CD8-positive, alpha-beta memory T cell (primary cell): ENCODE measurements around the gene ASGR2. TPM values are rescaled to one million over a fixed set of nuclear protein-coding genes. Genes with fewer than 3 reads are reported as not detected.
"Not testable (repeated sequence)": the region's sequence is repeated elsewhere in the genome, so short reads cannot be mapped to it uniquely, and the experiment has no call there.

Experiments
- CTCF ChIA-PET: fragments of 350-600 bp; sonication (Branson Sonifier 250); formaldehyde crosslinking; loops from one replicate; lab custom pipeline; 2021; ENCODE audit warnings: antibody characterized with exemption; lab: Charles Lee
- POLR2A ChIA-PET: fragments of 350-600 bp; sonication (Branson Sonifier 250); formaldehyde crosslinking; loops from one replicate; lab custom pipeline; 2021; ENCODE audit warnings: antibody characterized with exemption; lab: Charles Lee
- DNase-seq, 5 donors: peaks; one replicate each; pipeline versions ENCODE4 v3.0.0 to v3.0.0-alpha.2; 2020 to 2022; ENCODE audit warnings: mixed read lengths in 1 of 5
- H3K27ac ChIP-seq: one replicate; pipeline ENCODE4 v1.7.0; 2013; ENCODE audit warnings: low read depth, mild to moderate bottlenecking, low read length, moderate library complexity
- H3K27me3 ChIP-seq: 2 replicates; pipeline ENCODE4 v1.7.0; 2013; ENCODE audit warnings: low read length, mild to moderate bottlenecking; ENCODE audit not compliant: insufficient read depth, poor library complexity, severe bottlenecking
- H3K36me3 ChIP-seq: 2 replicates; pipeline ENCODE4 v1.7.0; 2013; ENCODE audit warnings: mild to moderate bottlenecking, low read length, moderate library complexity; ENCODE audit not compliant: insufficient read depth
- H3K4me1 ChIP-seq: 2 replicates; pipeline ENCODE4 v1.7.0; 2013; ENCODE audit warnings: mild to moderate bottlenecking, low read length, moderate library complexity; ENCODE audit not compliant: insufficient read depth
- H3K4me3 ChIP-seq: 2 replicates; pipeline ENCODE4 v1.7.0; 2013; ENCODE audit warnings: mild to moderate bottlenecking, low read length
- H3K9me3 ChIP-seq: 2 replicates; pipeline ENCODE4 v1.7.0; 2013; ENCODE audit warnings: mild to moderate bottlenecking, low read length
- H3K27ac Mint-ChIP-seq, 8 donors: one replicate each; pipeline ENCODE4 v1.8.0; 2020 to 2021; ENCODE audit warnings: mixed read lengths in 8 of 8, mild to moderate bottlenecking in 6 of 8, inconsistent platforms in 3 of 8, moderate library complexity in 3 of 8
- H3K27me3 Mint-ChIP-seq, 2 donors: one replicate each; pipeline ENCODE4 v1.8.0; 2020 to 2021; ENCODE audit warnings: mixed read lengths in 2 of 2, mild to moderate bottlenecking in 1 of 2, moderate library complexity in 1 of 2
- H3K36me3 Mint-ChIP-seq, 3 donors: one replicate each; pipeline ENCODE4 v1.8.0; 2020 to 2021; ENCODE audit warnings: mixed read lengths in 3 of 3, inconsistent platforms in 1 of 3, mild to moderate bottlenecking in 1 of 3
- H3K4me1 Mint-ChIP-seq, 3 donors: one replicate each; pipeline ENCODE4 v1.8.0; 2020 to 2021; ENCODE audit warnings: mixed read lengths in 3 of 3, inconsistent platforms in 1 of 3, mild to moderate bottlenecking in 1 of 3
- H3K4me3 Mint-ChIP-seq, 7 donors: one replicate each; pipeline ENCODE4 v1.8.0; 2020 to 2021; ENCODE audit warnings: mixed read lengths in 7 of 7, mild to moderate bottlenecking in 6 of 7, moderate library complexity in 4 of 7, inconsistent platforms in 2 of 7
- H3K9me3 Mint-ChIP-seq, 5 donors: one replicate each; pipeline ENCODE4 v1.8.0; 2020 to 2022; ENCODE audit warnings: mixed read lengths in 5 of 5, mild to moderate bottlenecking in 3 of 5, moderate library complexity in 2 of 5, inconsistent platforms in 1 of 5
- polyA plus RNA-seq: library from polyadenylated mRNA; unstranded; fragments of 300-500 nt; fragmentation: Illumina TruSeq; gene quantifications from one replicate; pipeline ENCODE4 v1.2.3, GENCODE V29; 2021
- total RNA-seq, 2 experiments: library from RNA; stranded (reverse); gene quantifications; one replicate each; pipeline ENCODE4 v1.2.3, GENCODE V29; 2021

ASGR2 gene
- total and polyA plus RNA-seq, 3 experiments from 2014 or later: not detected

GRCh38 chr17:7122381-7122780 is 7.8 kb upstream of the ASGR2 start:
- H3K27ac ChIP-seq: no peak overlapping the region
- POLR2A ChIA-PET: no interaction called here
- H3K9me3 ChIP-seq: no peaks in the 10 kb centered on the region
- no peaks in the 10 kb centered on the region for H3K4me1 ChIP-seq
- H3K27me3 ChIP-seq: no peaks in the 10 kb centered on the region
- H3K4me3 Mint-ChIP-seq: no peak overlapping the region
- CTCF ChIA-PET: no interaction called here
- no peaks in the 10 kb centered on the region for H3K9me3 Mint-ChIP-seq
- no peak for DNase-seq
- no peaks in the 10 kb centered on the region for H3K36me3 ChIP-seq
- no peaks in the 10 kb centered on the region for H3K4me1 Mint-ChIP-seq
- H3K4me3 ChIP-seq: no peak overlapping the region
- H3K27me3 Mint-ChIP-seq: peaks cover 14 to 33% of the 10 kb centered on the region in 2 donors
- H3K27ac Mint-ChIP-seq: no peak overlapping the region
- H3K36me3 Mint-ChIP-seq: no peaks in the 10 kb centered on the region

GRCh38 chr17:7120635-7121034 is 6.0 kb upstream of the ASGR2 start:
- H3K27me3 ChIP-seq, DNase-seq, H3K27ac Mint-ChIP-seq, H3K36me3 Mint-ChIP-seq, H3K9me3 ChIP-seq, H3K4me3 Mint-ChIP-seq, H3K27ac ChIP-seq, H3K9me3 Mint-ChIP-seq, H3K4me1 Mint-ChIP-seq, H3K4me3 ChIP-seq, H3K36me3 ChIP-seq, CTCF ChIA-PET, H3K4me1 ChIP-seq, POLR2A ChIA-PET: not testable (repeated sequence)
- peaks cover 11 to 33% of the 10 kb centered on the region in 2 donors for H3K27me3 Mint-ChIP-seq

GRCh38 chr17:7120123-7120522 is 5.5 kb upstream of the ASGR2 start:
- no peaks in the 10 kb centered on the region for H3K36me3 ChIP-seq
- H3K9me3 ChIP-seq: no peaks in the 10 kb centered on the region
- H3K27me3 ChIP-seq: no peaks in the 10 kb centered on the region
- Mint-ChIP-seq H3K9me3 (no peaks in the 10 kb centered on the region), H3K4me1 (no peaks in the 10 kb centered on the region), H3K27ac (no peak overlapping the region), H3K27me3 (peaks cover 9 to 33% of the 10 kb centered on the region in 2 donors), H3K36me3 (no peaks in the 10 kb centered on the region), H3K4me3 (no peak overlapping the region)
- ChIA-PET CTCF (no interaction called here), POLR2A (no interaction called here)
- DNase-seq: no peak
- no peak overlapping the region for H3K27ac ChIP-seq
- no peaks in the 10 kb centered on the region for H3K4me1 ChIP-seq
- no peak overlapping the region for H3K4me3 ChIP-seq

GRCh38 chr17:7119314-7119713 is 4.7 kb upstream of the ASGR2 start:
- H3K27me3 ChIP-seq: no peaks in the 10 kb centered on the region
- ChIA-PET CTCF (no interaction called here), POLR2A (no interaction called here)
- Mint-ChIP-seq H3K4me1 (no peaks in the 10 kb centered on the region), H3K27ac (no peak overlapping the region), H3K4me3 (no peak overlapping the region), H3K9me3 (no peaks in the 10 kb centered on the region), H3K27me3 (peaks cover 6 to 33% of the 10 kb centered on the region in 2 donors), H3K36me3 (no peaks in the 10 kb centered on the region)
- no peak overlapping the region for H3K27ac ChIP-seq
- H3K36me3 ChIP-seq: no peaks in the 10 kb centered on the region
- no peaks in the 10 kb centered on the region for H3K4me1 ChIP-seq
- no peaks in the 10 kb centered on the region for H3K9me3 ChIP-seq
- H3K4me3 ChIP-seq: no peak overlapping the region
- no peak for DNase-seq

- H3K27me3 Mint-ChIP-seq: peaks cover 1 to 18% of the 10 kb centered on the region in 2 donors
- H3K27me3 ChIP-seq: no peaks in the 10 kb centered on the region
- no peaks in the 10 kb centered on the region for H3K4me1 ChIP-seq
- POLR2A ChIA-PET: no interaction called here
- DNase-seq: no peak
- no peaks in the 10 kb centered on the region for H3K9me3 ChIP-seq
- no peaks in the 10 kb centered on the region for H3K9me3 Mint-ChIP-seq
- H3K36me3 Mint-ChIP-seq: no peaks in the 10 kb centered on the region
- H3K4me1 Mint-ChIP-seq: peaks cover 0 to 1% (median 0%) of the 10 kb centered on the region in 3 donors
- H3K4me3 Mint-ChIP-seq: no peak overlapping the region
- no peaks in the 10 kb centered on the region for H3K36me3 ChIP-seq
- no peak overlapping the region for H3K27ac ChIP-seq
- H3K27ac Mint-ChIP-seq: no peak overlapping the region
- no peak overlapping the region for H3K4me3 ChIP-seq
- CTCF ChIA-PET: no interaction called here
Measured at GRCh38 chr17:7114875-7115614, 423 bp upstream of the ASGR2 start.

- CTCF ChIA-PET: no interaction called here
- H3K27me3 Mint-ChIP-seq: peaks cover 4 to 17% of the 10 kb centered on the region in 2 donors
- H3K4me1 ChIP-seq: no peaks in the 10 kb centered on the region
Measured at GRCh38 chr17:7113273-7114071, 1.1 kb downstream of the ASGR2 start.

GRCh38 chr17:7112510-7113108 is 2.0 kb downstream of the ASGR2 start:
- CTCF ChIA-PET: no interaction called here
- no peak for DNase-seq

More at GRCh38 chr17:7113273-7114071, 1.1 kb downstream of the ASGR2 start:
- H3K27me3 ChIP-seq: no peaks in the 10 kb centered on the region
- Mint-ChIP-seq H3K4me1 (peaks cover 7 to 9% (median 8%) of the 10 kb centered on the region in 3 donors), H3K36me3 (no peaks in the 10 kb centered on the region), H3K4me3 (no peak overlapping the region), H3K27ac (no peak overlapping the region), H3K9me3 (peaks cover 0 to 1% (median 0%) of the 10 kb centered on the region in 5 donors)
- no peak overlapping the region for H3K4me3 ChIP-seq
- no peak overlapping the region for H3K27ac ChIP-seq
- no peak for DNase-seq
- H3K9me3 ChIP-seq: no peaks in the 10 kb centered on the region
- no peaks in the 10 kb centered on the region for H3K36me3 ChIP-seq
- POLR2A ChIA-PET: no interaction called here

More at GRCh38 chr17:7112510-7113108, 2.0 kb downstream of the ASGR2 start:
- POLR2A ChIA-PET: no interaction called here
- Mint-ChIP-seq H3K27ac (no peak overlapping the region), H3K9me3 (peaks cover 0 to 1% (median 0%) of the 10 kb centered on the region in 5 donors), H3K4me1 (peaks cover 7 to 9% (median 8%) of the 10 kb centered on the region in 3 donors), H3K36me3 (no peaks in the 10 kb centered on the region), H3K27me3 (peaks cover 4 to 17% of the 10 kb centered on the region in 2 donors), H3K4me3 (no peak overlapping the region)
- Histone ChIP-seq H3K4me3 (no peak overlapping the region), H3K27me3 (no peaks in the 10 kb centered on the region), H3K27ac (no peak overlapping the region), H3K36me3 (no peaks in the 10 kb centered on the region), H3K4me1 (no peaks in the 10 kb centered on the region), H3K9me3 (no peaks in the 10 kb centered on the region)
